Measurements from ENCODE around the gene NEK6. TPM values are rescaled to one million over a fixed set of nuclear protein-coding genes. Genes with fewer than 3 reads are reported as not detected.

Gene NEK6
- total RNA-seq, 2 donors from 2014 or later = 15.5 to 23.6 TPM

- H3K4me1 ChIP-seq = peaks cover 80% of the 10 kb centered on the region
- no peak overlapping the region for H3K4me3 ChIP-seq
- intact Hi-C loops (cut with DNase I) = no loop called here
- H3K27me3 ChIP-seq = no peaks in the 10 kb centered on the region
- TF ChIP-seq POLR2A (IDR thresholded peaks at IDR 0.05) = no peak
- TF ChIP-seq CTCF (IDR thresholded peaks at IDR 0.05) = no peak
- H3K9me3 ChIP-seq = no peaks in the 10 kb centered on the region
- 70 to 73% methylated on average over 7 of the region's 7 CpGs for WGBS, 2 donors
- no peaks in the 10 kb centered on the region for H3K36me3 ChIP-seq (replicated peaks in 1 of 2; ENCODE audit: insufficient read depth in 1 of 2, low read depth in 2 of 2)
- ATAC-seq (no peak), DNase-seq (peak in 2 of 4 donors; percentile 19 to 46)
- H3K27ac ChIP-seq = no peak overlapping the region
These were observed 131.6 kb downstream of the NEK6 start for GRCh38 chr9:124389146-124389939.

- ATAC-seq = no peak
- no peaks in the 10 kb centered on the region for H3K9me3 ChIP-seq
- TF ChIP-seq CTCF (IDR thresholded peaks at IDR 0.05) (no peak), POLR2A (IDR thresholded peaks at IDR 0.05) (no peak)
- H3K4me1 ChIP-seq = peaks cover 63% of the 10 kb centered on the region
- no peaks in the 10 kb centered on the region for H3K27me3 ChIP-seq
- no peak for DNase-seq
- H3K36me3 ChIP-seq (replicated peaks in 1 of 2; ENCODE audit: insufficient read depth in 1 of 2, low read depth in 2 of 2) = no peaks in the 10 kb centered on the region
- WGBS, 2 donors = 16 to 27% methylated on average over 9 of the region's 9 CpGs
- H3K4me3 ChIP-seq = no peak overlapping the region
- H3K27ac ChIP-seq = no peak overlapping the region
- intact Hi-C loops (cut with DNase I) = no loop called here
These were observed 133.3 kb downstream of the NEK6 start for GRCh38 chr9:124390794-124391658.

GRCh38 chr9:124392254-124392870, 134.6 kb downstream of the NEK6 start:
- H3K4me1 ChIP-seq = peaks cover 50% of the 10 kb centered on the region
- ATAC-seq = no peak

More at GRCh38 chr9:124392254-124392870, 134.6 kb downstream of the NEK6 start:
- WGBS, 2 donors = 67 to 87% methylated on average over 9 to 12 of the region's 12 CpGs
- Histone ChIP-seq H3K4me3 (no peak overlapping the region), H3K27me3 (no peaks in the 10 kb centered on the region), H3K36me3 (replicated peaks in 1 of 2; ENCODE audit: insufficient read depth in 1 of 2, low read depth in 2 of 2) (no peaks in the 10 kb centered on the region), H3K9me3 (no peaks in the 10 kb centered on the region), H3K27ac (peak overlapping the region in 2 of 4 donors; percentile 11 to 42)
- intact Hi-C loops (cut with DNase I) = no loop called here
- TF ChIP-seq POLR2A (IDR thresholded peaks at IDR 0.05) (no peak), CTCF (IDR thresholded peaks at IDR 0.05) (no peak)
- DNase-seq = peak in 1 of 4 donors; percentile 46

Data from body of pancreas (tissue), 4 donors.